DMS53 treated with DMSO at 0.1 percent for 48 hours (cell line): ENCODE data around the gene KLF6.
"Not testable (repeated sequence)": the region's sequence is repeated elsewhere in the genome, so short reads cannot be mapped to it uniquely, and the experiment has no call there.

Experiments
- DNase-seq: peaks from one replicate; lab custom pipeline; 2025; ENCODE audit not compliant: unreplicated experiment; lab: John Stamatoyannopoulos, UW

The KLF6 gene

GRCh38 chr10:3734111-3734510 is 50.9 kb downstream of the KLF6 start:
- DNase-seq = no peak

DNA sequence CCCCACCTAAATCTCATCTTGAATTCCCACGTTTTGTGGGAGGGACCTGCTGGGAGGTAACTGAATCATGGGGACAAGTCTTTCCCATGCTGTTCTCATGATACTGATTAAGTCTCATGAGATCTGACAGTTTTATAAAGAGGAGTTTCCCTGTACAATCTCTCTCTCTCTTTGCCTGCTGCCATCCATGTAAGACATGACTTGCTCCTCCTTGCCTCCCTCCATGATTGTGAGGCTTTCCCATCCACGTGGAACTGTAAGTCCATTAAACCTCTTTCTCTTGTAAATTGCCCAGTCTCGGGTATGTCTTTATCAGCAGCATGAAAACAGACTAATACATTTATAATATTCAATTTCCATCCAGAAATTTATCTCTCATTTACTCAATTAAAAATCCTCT is 52.8 kb downstream of the KLF6 start:
- DNase-seq = not testable (repeated sequence)

- no peak for DNase-seq
These were observed 55.5 kb downstream of the KLF6 start for GRCh38 chr10:3729397-3729976.

DNA sequence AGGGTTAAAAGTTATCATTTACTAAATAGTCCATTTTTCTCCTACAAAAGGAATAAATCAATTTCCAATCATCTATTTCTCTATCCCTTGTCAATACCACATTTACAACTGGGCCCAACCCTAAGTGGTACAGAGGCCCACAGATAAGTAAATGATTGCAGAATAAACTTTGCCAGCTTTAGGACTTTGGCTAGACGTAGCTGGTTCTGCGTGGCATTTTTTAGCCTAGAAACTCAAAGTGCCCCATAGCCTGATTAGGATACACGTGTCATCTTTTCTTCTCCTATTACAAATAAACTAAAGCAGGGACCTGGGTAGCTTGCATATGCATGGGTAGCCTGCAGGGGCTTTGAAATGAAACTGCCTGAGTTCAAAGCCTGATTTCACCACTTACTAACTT is 56.4 kb downstream of the KLF6 start:
- DNase-seq = no peak

DNA sequence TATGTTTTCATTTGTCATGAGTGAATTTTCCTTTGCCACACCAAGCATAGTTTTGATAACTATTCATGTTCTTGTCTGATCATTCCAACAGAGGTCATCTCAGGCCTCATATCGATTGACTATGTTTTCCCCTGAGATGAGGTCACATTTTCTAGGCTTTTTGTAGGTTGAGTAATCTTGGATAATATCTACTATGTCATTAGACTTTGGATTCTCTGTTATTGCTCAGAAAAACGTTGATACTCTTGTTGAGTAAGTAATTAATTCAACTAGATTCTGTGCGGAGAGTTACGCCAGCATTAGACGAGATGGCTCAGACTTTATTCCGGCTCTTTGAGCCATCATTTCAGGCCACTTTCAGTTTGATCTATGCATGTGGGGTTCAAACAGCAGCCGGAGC is 57.7 kb downstream of the KLF6 start:
- DNase-seq = no peak
